CD4-positive, CD25-positive, alpha-beta regulatory T cell (primary cell): Measurements from ENCODE around the gene FBL. TPM values are rescaled to one million over a fixed set of nuclear protein-coding genes. Genes with fewer than 3 reads are reported as not detected.

Experiments
- ATAC-seq, 2 donors: fragments of 150-1000 bp; cut with Tn5 transposase; one replicate each; pipeline ENCODE4 v1.10.0; 2021; ENCODE audit warnings: low read depth in 2 of 2, moderate number of reproducible peaks in 2 of 2, moderate library complexity in 1 of 2
- DNase-seq, 3 donors: peaks; one replicate each; pipeline versions ENCODE4 v3.0.0 to v3.0.0-alpha.2; 2012 to 2022; ENCODE audit warnings: mixed read lengths in 1 of 3
- H3K27ac ChIP-seq: one replicate; pipeline ENCODE4 v1.7.0; 2013; ENCODE audit warnings: mild to moderate bottlenecking, low read length; ENCODE audit not compliant: insufficient read depth, poor library complexity, severe bottlenecking
- H3K27me3 ChIP-seq: one replicate; pipeline ENCODE4 v1.7.0; 2013; ENCODE audit warnings: low read length; ENCODE audit not compliant: control insufficient read depth, insufficient read depth
- H3K36me3 ChIP-seq: one replicate; pipeline ENCODE4 v1.7.0; 2013; ENCODE audit warnings: mild to moderate bottlenecking, low read length, moderate library complexity; ENCODE audit not compliant: control insufficient read depth, insufficient read depth
- H3K4me1 ChIP-seq: 2 replicates; pipeline ENCODE4 v1.7.0; 2013; ENCODE audit warnings: mild to moderate bottlenecking, low read length; ENCODE audit not compliant: insufficient read depth, control insufficient read depth, poor library complexity, severe bottlenecking
- H3K4me3 ChIP-seq: one replicate; pipeline ENCODE4 v1.7.0; 2013; ENCODE audit warnings: low read depth, mild to moderate bottlenecking, low read length, moderate library complexity
- H3K9me3 ChIP-seq, 2 experiments: 1 replicate in 1 of 2; 2 replicates in 1 of 2; pipeline ENCODE4 v1.7.0; 2013; ENCODE audit warnings: low read length in 2 of 2, mild to moderate bottlenecking in 1 of 2, moderate library complexity in 1 of 2; ENCODE audit not compliant: control insufficient read depth in 2 of 2
- H3K27ac Mint-ChIP-seq, 3 donors: one replicate each; pipeline ENCODE4 v1.8.0; 2020 to 2022; ENCODE audit warnings: mild to moderate bottlenecking in 3 of 3, mixed read lengths in 3 of 3, moderate library complexity in 2 of 3
- H3K27me3 Mint-ChIP-seq: one replicate; pipeline ENCODE4 v1.8.0; 2022; ENCODE audit warnings: mild to moderate bottlenecking, mixed read lengths
- H3K36me3 Mint-ChIP-seq: one replicate; pipeline ENCODE4 v1.8.0; 2020; ENCODE audit warnings: mixed read lengths
- H3K4me1 Mint-ChIP-seq, 4 donors: one replicate each; pipeline ENCODE4 v1.8.0; 2020 to 2022; ENCODE audit warnings: mixed read lengths in 4 of 4, mild to moderate bottlenecking in 1 of 4
- H3K4me3 Mint-ChIP-seq, 4 donors: one replicate each; pipeline ENCODE4 v1.8.0; 2020 to 2022; ENCODE audit warnings: mild to moderate bottlenecking in 4 of 4, mixed read lengths in 4 of 4, moderate library complexity in 3 of 4
- H3K9me3 Mint-ChIP-seq, 7 donors: one replicate each; pipeline ENCODE4 v1.8.0; 2020 to 2022; ENCODE audit warnings: mixed read lengths in 7 of 7, mild to moderate bottlenecking in 3 of 7, moderate library complexity in 2 of 7
- polyA plus RNA-seq, 4 donors: library from polyadenylated mRNA; unstranded; fragments of 300-500 nt; fragmentation: Illumina TruSeq; gene quantifications; one replicate each; pipeline ENCODE4 v1.2.3, GENCODE V29; 2021
- total RNA-seq: library from RNA; stranded (reverse); gene quantifications from one replicate; pipeline ENCODE4 v1.2.3, GENCODE V29; 2022

The FBL gene
- total and polyA plus RNA-seq, 5 donors from 2014 or later: 142 to 194 (median 183) TPM

GRCh38 chr19:39845584-39845932 is 621 bp downstream of the FBL start:
- Mint-ChIP-seq H3K27ac (peak overlapping the region in 2 of 3 donors; percentile 95 to 96), H3K4me1 (peaks cover 17 to 60% (median 44%) of the 10 kb centered on the region in 4 donors), H3K9me3 (no peaks in the 10 kb centered on the region), H3K36me3 (no peaks in the 10 kb centered on the region), H3K4me3 (peak overlapping the region; percentile 74 to 93 (median 88)), H3K27me3 (no peaks in the 10 kb centered on the region)
- Histone ChIP-seq H3K4me1 (peaks cover 42% of the 10 kb centered on the region), H3K36me3 (no peaks in the 10 kb centered on the region), H3K27ac (peak overlapping the region; percentile 92), H3K27me3 (no peaks in the 10 kb centered on the region), H3K4me3 (peak overlapping the region; percentile 80), H3K9me3 (no peaks in the 10 kb centered on the region)
- ATAC-seq (no peak), DNase-seq (peak in 1 of 3 donors; percentile 33)

- DNase-seq (no peak), ATAC-seq (no peak)
- Mint-ChIP-seq H3K9me3 (no peaks in the 10 kb centered on the region), H3K4me1 (peaks cover 17 to 60% (median 44%) of the 10 kb centered on the region in 4 donors), H3K27me3 (no peaks in the 10 kb centered on the region), H3K27ac (peak overlapping the region; percentile 75 to 96 (median 95)), H3K36me3 (no peaks in the 10 kb centered on the region), H3K4me3 (peak overlapping the region; percentile 74 to 93 (median 88))
- Histone ChIP-seq H3K4me3 (peak overlapping the region; percentile 80), H3K9me3 (no peaks in the 10 kb centered on the region), H3K36me3 (peaks cover 1% of the 10 kb centered on the region), H3K27ac (peak overlapping the region; percentile 92), H3K27me3 (no peaks in the 10 kb centered on the region), H3K4me1 (peaks cover 42% of the 10 kb centered on the region)
Observed at GRCh38 chr19:39845172-39845571, 1.0 kb downstream of the FBL start.

- no peaks in the 10 kb centered on the region for H3K9me3 Mint-ChIP-seq
- Histone ChIP-seq H3K4me3 (peak overlapping the region; percentile 80), H3K27me3 (no peaks in the 10 kb centered on the region), H3K27ac (peak overlapping the region; percentile 92), H3K9me3 (no peaks in the 10 kb centered on the region), H3K4me1 (peaks cover 42% of the 10 kb centered on the region), H3K36me3 (peaks cover 11% of the 10 kb centered on the region)
- H3K4me1 Mint-ChIP-seq: peaks cover 17 to 66% (median 44%) of the 10 kb centered on the region in 4 donors
- peaks cover 4% of the 10 kb centered on the region for H3K36me3 Mint-ChIP-seq
- H3K27me3 Mint-ChIP-seq: no peaks in the 10 kb centered on the region
- ATAC-seq: no peak
- peak overlapping the region; percentile 94 to 96 (median 95) for H3K27ac Mint-ChIP-seq
- peak in 2 of 3 donors; percentile 60 to 79 for DNase-seq
- peak overlapping the region; percentile 74 to 93 (median 88) for H3K4me3 Mint-ChIP-seq
Observed at GRCh38 chr19:39843919-39844793, 2.0 kb downstream of the FBL start.

- Mint-ChIP-seq H3K27me3 (no peaks in the 10 kb centered on the region), H3K9me3 (no peaks in the 10 kb centered on the region), H3K27ac (peak overlapping the region in 2 of 3 donors; percentile 55 to 80), H3K4me3 (peak overlapping the region; percentile 36 to 83 (median 58)), H3K4me1 (peaks cover 17 to 66% (median 44%) of the 10 kb centered on the region in 4 donors), H3K36me3 (peaks cover 9% of the 10 kb centered on the region)
- no peaks in the 10 kb centered on the region for H3K9me3 ChIP-seq
- H3K36me3 ChIP-seq: peaks cover 23% of the 10 kb centered on the region
- DNase-seq (no peak), ATAC-seq (no peak)
- H3K4me3 ChIP-seq: no peak overlapping the region
- peaks cover 42% of the 10 kb centered on the region for H3K4me1 ChIP-seq
- no peaks in the 10 kb centered on the region for H3K27me3 ChIP-seq
- no peak overlapping the region for H3K27ac ChIP-seq
Observed at GRCh38 chr19:39842693-39843435, 3.3 kb downstream of the FBL start.

GRCh38 chr19:39841041-39841440 is 5.1 kb downstream of the FBL start:
- no peaks in the 10 kb centered on the region for H3K9me3 Mint-ChIP-seq
- ATAC-seq (no peak), DNase-seq (no peak)

GRCh38 chr19:39840492-39840891 is 5.7 kb downstream of the FBL start:
- no peak for DNase-seq
- H3K9me3 Mint-ChIP-seq: no peaks in the 10 kb centered on the region
- ATAC-seq: no peak
- Histone ChIP-seq H3K27me3 (no peaks in the 10 kb centered on the region), H3K9me3 (no peaks in the 10 kb centered on the region), H3K4me3 (no peak overlapping the region), H3K4me1 (peaks cover 28% of the 10 kb centered on the region), H3K36me3 (peaks cover 44% of the 10 kb centered on the region), H3K27ac (no peak overlapping the region)
- no peaks in the 10 kb centered on the region for H3K27me3 Mint-ChIP-seq
- H3K4me3 Mint-ChIP-seq: peak overlapping the region in 1 of 4 donors; percentile 1
- peaks cover 13 to 50% (median 33%) of the 10 kb centered on the region in 4 donors for H3K4me1 Mint-ChIP-seq
- peaks cover 22% of the 10 kb centered on the region for H3K36me3 Mint-ChIP-seq
- no peak overlapping the region for H3K27ac Mint-ChIP-seq

More at GRCh38 chr19:39841041-39841440, 5.1 kb downstream of the FBL start:
- Mint-ChIP-seq H3K36me3 (peaks cover 22% of the 10 kb centered on the region), H3K27me3 (no peaks in the 10 kb centered on the region), H3K4me3 (peak overlapping the region in 1 of 4 donors; percentile 45), H3K27ac (peak overlapping the region in 1 of 3 donors; percentile 67), H3K4me1 (peaks cover 13 to 55% (median 36%) of the 10 kb centered on the region in 4 donors)
- no peaks in the 10 kb centered on the region for H3K9me3 ChIP-seq
- H3K27ac ChIP-seq: no peak overlapping the region
- H3K36me3 ChIP-seq: peaks cover 41% of the 10 kb centered on the region
- peaks cover 34% of the 10 kb centered on the region for H3K4me1 ChIP-seq
- no peaks in the 10 kb centered on the region for H3K27me3 ChIP-seq
- no peak overlapping the region for H3K4me3 ChIP-seq

- Histone ChIP-seq H3K4me1 (peaks cover 21% of the 10 kb centered on the region), H3K27me3 (no peaks in the 10 kb centered on the region), H3K9me3 (no peaks in the 10 kb centered on the region), H3K4me3 (no peak overlapping the region), H3K36me3 (peaks cover 51% of the 10 kb centered on the region), H3K27ac (no peak overlapping the region)
- H3K27me3 Mint-ChIP-seq: no peaks in the 10 kb centered on the region
- H3K9me3 Mint-ChIP-seq: no peaks in the 10 kb centered on the region
- DNase-seq (no peak), ATAC-seq (no peak)
- H3K4me3 Mint-ChIP-seq: no peak overlapping the region
- H3K4me1 Mint-ChIP-seq: peaks cover 13 to 43% (median 26%) of the 10 kb centered on the region in 4 donors
- H3K27ac Mint-ChIP-seq: peak overlapping the region in 1 of 3 donors; percentile 56
- peaks cover 22% of the 10 kb centered on the region for H3K36me3 Mint-ChIP-seq
Observed at GRCh38 chr19:39839678-39840327, 6.4 kb downstream of the FBL start.
